Epithelial cell of esophagus (primary cell): ENCODE data around the gene PTPRM.

Experiments used
- DNase-seq: peaks from one replicate; pipeline ENCODE4 v3.0.0; 2010; ENCODE audit warnings: low read depth
- H3K4me3 ChIP-seq: 2 replicates; pipeline ENCODE4 v1.5.1; 2011; ENCODE audit warnings: mild to moderate bottlenecking, low read length, control low read depth
- TF ChIP-seq, protein P1 (sequence below): IDR thresholded peaks from 2 replicates; pipeline ENCODE4 v1.5.1; 2011; ENCODE audit warnings: low read depth, mild to moderate bottlenecking, low read length, control low read depth, inconsistent platforms; ENCODE audit not compliant: insufficient read depth; ENCODE audit errors: missing control alignments

The PTPRM gene

DNA sequence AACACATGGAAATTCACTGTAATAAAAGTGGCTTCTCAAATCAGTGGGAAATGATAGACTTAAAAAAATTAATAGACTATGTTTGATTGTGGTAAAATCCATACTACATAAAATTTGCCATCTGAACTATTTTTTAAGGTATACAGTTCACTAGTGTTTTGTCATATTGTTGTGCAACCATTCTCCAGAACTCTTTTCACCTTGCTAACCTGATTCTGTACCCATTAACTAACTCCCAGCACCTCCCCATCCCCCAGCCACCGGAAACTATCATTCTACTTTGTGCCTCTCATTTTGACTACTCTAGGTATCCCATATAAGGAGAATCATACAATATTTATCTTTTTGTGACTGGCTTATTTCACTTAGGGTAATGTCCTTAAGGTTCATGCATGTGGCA is 153.3 kb downstream of the PTPRM start:
- DNase-seq, result no peak
- TF ChIP-seq, protein P1, sequence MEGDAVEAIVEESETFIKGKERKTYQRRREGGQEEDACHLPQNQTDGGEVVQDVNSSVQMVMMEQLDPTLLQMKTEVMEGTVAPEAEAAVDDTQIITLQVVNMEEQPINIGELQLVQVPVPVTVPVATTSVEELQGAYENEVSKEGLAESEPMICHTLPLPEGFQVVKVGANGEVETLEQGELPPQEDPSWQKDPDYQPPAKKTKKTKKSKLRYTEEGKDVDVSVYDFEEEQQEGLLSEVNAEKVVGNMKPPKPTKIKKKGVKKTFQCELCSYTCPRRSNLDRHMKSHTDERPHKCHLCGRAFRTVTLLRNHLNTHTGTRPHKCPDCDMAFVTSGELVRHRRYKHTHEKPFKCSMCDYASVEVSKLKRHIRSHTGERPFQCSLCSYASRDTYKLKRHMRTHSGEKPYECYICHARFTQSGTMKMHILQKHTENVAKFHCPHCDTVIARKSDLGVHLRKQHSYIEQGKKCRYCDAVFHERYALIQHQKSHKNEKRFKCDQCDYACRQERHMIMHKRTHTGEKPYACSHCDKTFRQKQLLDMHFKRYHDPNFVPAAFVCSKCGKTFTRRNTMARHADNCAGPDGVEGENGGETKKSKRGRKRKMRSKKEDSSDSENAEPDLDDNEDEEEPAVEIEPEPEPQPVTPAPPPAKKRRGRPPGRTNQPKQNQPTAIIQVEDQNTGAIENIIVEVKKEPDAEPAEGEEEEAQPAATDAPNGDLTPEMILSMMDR, result no peak
- no peak overlapping the region for H3K4me3 ChIP-seq

DNA sequence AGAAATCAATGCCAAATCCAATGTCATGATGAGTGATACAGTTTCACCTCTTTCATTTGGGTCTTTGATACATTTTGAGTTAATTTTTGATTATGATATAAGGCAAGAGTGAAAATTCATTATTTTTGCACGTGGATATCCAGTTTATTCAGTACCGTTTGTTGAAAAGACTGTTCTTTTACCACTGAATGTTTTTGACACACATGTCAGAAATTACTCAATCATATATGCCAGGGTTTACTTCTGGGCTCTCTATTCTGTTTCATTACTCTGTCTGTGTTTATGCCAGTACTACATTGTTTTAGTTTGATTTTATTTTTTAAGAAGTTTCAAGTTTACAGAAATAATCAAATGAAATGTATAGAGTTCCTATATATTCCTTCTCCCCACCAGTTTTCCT is 154.4 kb downstream of the PTPRM start:
- TF ChIP-seq, protein P1, result no peak
- DNase-seq, result no peak
- H3K4me3 ChIP-seq, result no peak overlapping the region

DNA sequence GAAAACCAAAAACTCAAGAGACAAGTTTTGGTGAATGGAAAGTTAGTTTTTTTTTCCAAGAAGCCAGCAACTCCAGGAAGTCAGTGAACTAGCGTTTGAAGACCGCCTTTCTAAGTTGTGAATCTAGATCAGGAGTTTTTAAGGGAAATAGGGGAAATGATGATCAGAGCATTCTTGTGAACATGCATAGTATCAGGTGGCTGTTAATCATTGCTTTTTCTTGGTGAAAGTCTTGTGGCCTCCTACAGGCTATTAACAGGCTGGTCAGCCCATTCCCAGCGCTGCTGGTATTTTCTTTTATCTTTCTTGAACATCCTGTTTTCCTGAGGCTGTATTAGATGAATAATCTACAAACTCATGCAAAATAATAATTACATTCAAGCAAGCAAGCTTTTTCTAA is 155.8 kb downstream of the PTPRM start:
- no peak overlapping the region for H3K4me3 ChIP-seq
- DNase-seq, result no peak
- TF ChIP-seq, protein P1, result no peak

DNA sequence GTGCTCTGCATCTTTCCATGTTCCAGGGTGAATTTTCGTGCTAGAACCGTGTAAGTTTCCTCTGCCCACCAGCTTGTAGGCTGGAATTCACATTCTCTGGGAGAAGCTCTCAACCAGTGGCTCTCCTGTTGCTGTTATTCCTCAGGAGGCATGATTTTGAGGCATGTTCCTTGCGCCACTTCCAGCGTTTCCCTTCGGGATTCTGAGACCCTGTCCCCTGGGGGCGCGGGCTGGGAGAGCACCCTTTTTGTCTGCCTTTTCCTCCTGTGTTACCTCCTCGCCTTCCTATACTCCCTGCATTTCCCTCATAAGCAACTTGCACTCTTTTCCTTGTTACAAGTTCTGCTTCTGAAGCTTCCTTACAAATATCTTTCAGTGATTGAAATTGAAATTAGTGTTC is 156.4 kb downstream of the PTPRM start:
- no peak overlapping the region for H3K4me3 ChIP-seq
- DNase-seq, result no peak

DNA sequence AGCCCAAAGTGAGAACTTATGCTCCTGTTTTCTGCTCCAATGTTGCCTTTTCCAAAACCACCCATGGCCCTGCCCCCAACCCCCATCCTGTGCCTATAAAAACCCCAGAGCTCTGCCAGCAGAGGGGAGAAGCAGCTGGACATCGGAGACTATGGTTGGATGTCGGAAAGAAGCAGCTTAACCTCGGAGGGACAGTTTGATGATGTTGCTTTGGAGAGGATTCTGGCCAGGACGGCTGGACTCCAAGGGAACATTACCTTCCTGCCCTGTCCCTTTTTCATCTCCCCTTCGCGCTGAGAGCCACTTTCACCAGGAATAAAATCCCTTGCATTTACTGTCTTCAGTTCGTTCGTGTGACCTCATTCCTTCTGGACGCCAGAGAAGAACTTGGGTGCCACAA is 158.4 kb downstream of the PTPRM start:
- TF ChIP-seq, protein P1, result no peak
- H3K4me3 ChIP-seq, result no peak overlapping the region
- no peak for DNase-seq

More for the DNA sequence above, 156.4 kb downstream of the PTPRM start:
- TF ChIP-seq, protein P1, result no peak

DNA sequence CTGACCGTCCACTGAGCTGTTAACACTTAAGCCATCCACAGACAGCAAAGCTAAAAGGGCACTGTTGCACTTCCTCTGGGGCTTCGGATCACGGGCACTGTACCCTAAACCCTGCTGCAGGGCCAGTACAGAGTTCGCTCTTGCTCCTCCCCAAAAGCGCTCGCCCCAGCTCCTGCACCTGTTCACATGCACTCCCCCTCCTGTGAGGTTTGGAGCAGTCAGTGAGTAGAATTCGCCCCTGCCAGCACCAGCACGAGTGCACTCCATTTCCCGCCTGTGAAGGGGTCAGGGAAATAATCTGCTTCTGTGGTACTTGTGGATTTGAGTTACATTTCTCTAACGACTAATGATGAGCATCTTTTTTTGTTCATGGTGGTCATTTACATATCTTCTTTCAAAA is 158.8 kb downstream of the PTPRM start:
- TF ChIP-seq, protein P1, result no peak
- H3K4me3 ChIP-seq, result no peak overlapping the region
- no peak for DNase-seq

DNA sequence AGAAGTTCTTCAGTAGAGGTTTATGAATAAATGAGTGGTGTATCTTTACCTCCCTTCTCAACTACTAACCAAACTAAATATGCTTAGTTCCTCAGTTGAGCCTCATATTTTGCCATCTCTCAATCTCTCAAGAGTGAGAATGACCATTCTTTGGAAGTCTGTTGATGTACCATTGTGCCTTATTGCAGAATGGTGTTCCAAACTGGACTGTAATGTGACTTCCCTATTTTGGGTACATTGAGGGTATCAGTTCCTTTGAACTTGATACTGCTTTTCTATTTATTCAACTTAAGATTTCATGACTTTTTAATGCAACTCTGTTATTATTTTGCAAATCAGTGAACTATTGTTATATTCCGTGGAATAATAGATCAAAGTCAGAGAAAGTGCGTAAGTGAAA is 159.4 kb downstream of the PTPRM start:
- TF ChIP-seq, protein P1, result no peak
- no peak overlapping the region for H3K4me3 ChIP-seq
- DNase-seq, result no peak
